H1 (cell line): ENCODE data around the gene BARHL1. TPM values are rescaled to one million over a fixed set of nuclear protein-coding genes. Genes with fewer than 3 reads are reported as not detected.

Experiments used
- CTCF ChIA-PET: fragments of 300-600 bp; sonication (Branson Sonifier 250); formaldehyde crosslinking; loops from one replicate; lab custom pipeline; 2021; ENCODE audit not compliant: partially characterized antibody; lab: Charles Lee
- POLR2A ChIA-PET: fragments of 300-600 bp; sonication (Branson Sonifier 250); formaldehyde crosslinking; loops from one replicate; lab custom pipeline; 2021; ENCODE audit warnings: inconsistent platforms; ENCODE audit not compliant: partially characterized antibody; lab: Charles Lee
- DNase-seq, 2 experiments: peaks; one replicate each; pipeline versions ENCODE4 v3.0.0 to v3.0.0-alpha.2; 2010 to 2022; ENCODE audit warnings: low spot score in 2 of 2, low read depth in 1 of 2, mixed read lengths in 1 of 2
- FAIRE-seq: peaks from 2 replicates; lab custom pipeline; 2011; peaks lifted over from hg19 to GRCh38; lab: Jason Lieb, UNC
- H2AFZ ChIP-seq: 2 replicates; pipeline ENCODE4 v1.8.1; 2012; ENCODE audit warnings: low read length, inconsistent platforms
- H2AK5ac ChIP-seq: 2 replicates; pipeline ENCODE4 v1.6.1; 2013; ENCODE audit warnings: low read depth, low read length
- H2BK120ac ChIP-seq: replicated peaks from 2 replicates; pipeline ENCODE3; 2013; ENCODE audit warnings: low read depth, low read length, inconsistent platforms
- H2BK12ac ChIP-seq: 2 replicates; pipeline ENCODE4 v1.6.1; 2013; ENCODE audit warnings: low read depth, low read length
- H2BK15ac ChIP-seq: 2 replicates; pipeline ENCODE4 v1.6.1; 2013; ENCODE audit warnings: low read length
- H2BK20ac ChIP-seq: 2 replicates; pipeline ENCODE4 v1.6.1; 2013; ENCODE audit warnings: low read length
- H2BK5ac ChIP-seq: 2 replicates; pipeline ENCODE4 v1.6.1; 2013; ENCODE audit warnings: low read depth, low read length
- H3K14ac ChIP-seq: 2 replicates; pipeline ENCODE4 v1.6.1; 2013; ENCODE audit warnings: inconsistent platforms; ENCODE audit not compliant: insufficient read length
- H3K18ac ChIP-seq: 2 replicates; pipeline ENCODE4 v1.6.1; 2013; ENCODE audit warnings: low read length; ENCODE audit errors: extremely low read depth
- H3K23ac ChIP-seq: 2 replicates; pipeline ENCODE4 v1.6.1; 2013; ENCODE audit warnings: inconsistent platforms; ENCODE audit not compliant: insufficient read length
- H3K23me2 ChIP-seq: 2 replicates; pipeline ENCODE4 v1.6.1; 2013; ENCODE audit warnings: low read depth, low read length
- H3K27ac ChIP-seq: 2 replicates; pipeline ENCODE4 v1.6.1; 2011; ENCODE audit warnings: low read depth, low read length, inconsistent platforms
- H3K27me3 ChIP-seq, 4 experiments: replicated peaks in 1 of 4; 1 replicate in 1 of 4; 2 replicates in 3 of 4; pipeline versions ENCODE4 v1.6.1 to v1.8.1; 2011 to 2013; ENCODE audit warnings: low read length in 3 of 4, mild to moderate bottlenecking in 3 of 4, inconsistent platforms in 2 of 4, mixed read lengths in 2 of 4, moderate library complexity in 1 of 4; ENCODE audit not compliant: control insufficient read depth in 3 of 4, insufficient read depth in 3 of 4; ENCODE audit errors: extremely low read depth in 1 of 4
- H3K36me3 ChIP-seq, 4 experiments: 2 replicates each; pipeline versions ENCODE4 v1.6.1 to v1.8.1; 2011 to 2013; ENCODE audit warnings: mild to moderate bottlenecking in 4 of 4, low read length in 3 of 4, moderate library complexity in 2 of 4, control low read depth in 1 of 4, inconsistent platforms in 1 of 4; ENCODE audit not compliant: insufficient read depth in 4 of 4, control insufficient read depth in 2 of 4
- H3K4ac ChIP-seq: replicated peaks from 2 replicates; pipeline ENCODE3; 2013; ENCODE audit warnings: low read length, low read depth, mixed read lengths, inconsistent platforms; ENCODE audit not compliant: insufficient read length
- H3K4me1 ChIP-seq, 4 experiments: replicated peaks in 1 of 4; 1 replicate in 1 of 4; 2 replicates in 3 of 4; pipeline versions ENCODE4 v1.6.1 to v1.8.1; 2011 to 2013; ENCODE audit warnings: low read length in 3 of 4, inconsistent platforms in 2 of 4, mixed read lengths in 1 of 4; ENCODE audit not compliant: insufficient read depth in 4 of 4, control insufficient read depth in 3 of 4
- H3K4me2 ChIP-seq, 2 experiments: 2 replicates each; pipeline versions ENCODE4 v1.6.1 to v1.8.1; 2011 to 2013; ENCODE audit warnings: low read depth in 2 of 2, low read length in 2 of 2, control low read depth in 1 of 2, inconsistent platforms in 1 of 2, mild to moderate bottlenecking in 1 of 2; ENCODE audit not compliant: insufficient read depth in 1 of 2
- H3K4me3 ChIP-seq, 4 experiments: fragments of 200-600, 300-600 bp in 1 of 4; sonication (generic), shearing (Covaris generic), sonication (Bioruptor Twin) in 1 of 4; 2 replicates each; pipeline versions ENCODE4 v1.5.1 to v1.8.1; 2011 to 2016; ENCODE audit warnings: low read length in 4 of 4, low read depth in 3 of 4, control low read depth in 2 of 4, inconsistent platforms in 2 of 4, mild to moderate bottlenecking in 2 of 4, mixed read lengths in 1 of 4, moderate library complexity in 1 of 4; ENCODE audit not compliant: insufficient read depth in 2 of 4; ENCODE audit errors: extremely low read depth in 1 of 4
- H3K56ac ChIP-seq: replicated peaks from 2 replicates; pipeline ENCODE3; 2013; ENCODE audit warnings: low read depth, mild to moderate bottlenecking, mixed read lengths, low read length, inconsistent platforms; ENCODE audit not compliant: insufficient read length
- H3K79me1 ChIP-seq: 2 replicates; pipeline ENCODE4 v1.6.1; 2013; ENCODE audit warnings: low read depth, low read length, control low read depth
- H3K79me2 ChIP-seq, 2 experiments: 2 replicates each; pipeline versions ENCODE4 v1.6.1 to v1.8.1; 2012 to 2013; ENCODE audit warnings: low read length in 2 of 2, mild to moderate bottlenecking in 2 of 2, inconsistent platforms in 1 of 2; ENCODE audit not compliant: insufficient read depth in 2 of 2, control insufficient read depth in 1 of 2
- H3K9ac ChIP-seq, 4 experiments: replicated peaks in 1 of 4; 1 replicate in 1 of 4; 2 replicates in 3 of 4; pipeline versions ENCODE4 v1.6.1 to v1.8.1; 2011 to 2013; ENCODE audit warnings: low read depth in 3 of 4, low read length in 3 of 4, control low read depth in 2 of 4, mild to moderate bottlenecking in 2 of 4, moderate library complexity in 2 of 4, inconsistent platforms in 1 of 4; ENCODE audit errors: extremely low read depth in 1 of 4
- H3K9me3 ChIP-seq, 2 experiments: 2 replicates each; pipeline versions ENCODE4 v1.6.1 to v1.8.1; 2012 to 2013; ENCODE audit warnings: mild to moderate bottlenecking in 2 of 2, moderate library complexity in 2 of 2, control low read depth in 1 of 2, inconsistent platforms in 1 of 2, low read depth in 1 of 2, low read length in 1 of 2, mixed read lengths in 1 of 2; ENCODE audit not compliant: insufficient read depth in 2 of 2
- H4K20me1 ChIP-seq, 2 experiments: replicated peaks in 1 of 2; 2 replicates each; pipeline versions ENCODE3 to v1.8.1; 2011 to 2013; ENCODE audit warnings: inconsistent platforms in 2 of 2, low read length in 2 of 2, mild to moderate bottlenecking in 1 of 2; ENCODE audit not compliant: insufficient read depth in 2 of 2, control insufficient read depth in 1 of 2
- H4K5ac ChIP-seq: 2 replicates; pipeline ENCODE4 v1.6.1; 2013; ENCODE audit warnings: low read length, low read depth, mixed read lengths, inconsistent platforms; ENCODE audit not compliant: insufficient read length
- H4K8ac ChIP-seq: 2 replicates; pipeline ENCODE4 v1.8.0; 2013; ENCODE audit warnings: mild to moderate bottlenecking, moderate library complexity, low read length, inconsistent platforms; ENCODE audit not compliant: insufficient read depth; ENCODE audit errors: extremely low read depth
- H4K91ac ChIP-seq: replicated peaks from 2 replicates; pipeline ENCODE3; 2013; ENCODE audit warnings: low read length, mixed read lengths, inconsistent platforms; ENCODE audit not compliant: insufficient read length
- SUZ12 ChIP-seq: fragments of 200-600 bp; sonication (generic); IDR thresholded peaks from 2 replicates; pipeline ENCODE4 v1.6.1; 2012; ENCODE audit warnings: mild to moderate bottlenecking, inconsistent platforms, low read length, moderate library complexity, mixed read lengths
- WGBS, 2 experiments: shearing (Covaris generic) in 1 of 2; methylation state at CpG; one replicate each; pipeline versions ENCODE4 v1.1.6 to v1.1.7; 2013 to 2015; ENCODE audit warnings: low lambda C conversion rate in 2 of 2, mixed read lengths in 2 of 2, inconsistent platforms in 1 of 2, low coverage in 1 of 2, missing lambda C conversion rate in 1 of 2; ENCODE audit not compliant: insufficient replicate concordance in 2 of 2, insufficient coverage in 1 of 2, insufficient read length in 1 of 2; ENCODE audit errors: extremely low coverage in 1 of 2, missing lambda C conversion rate in 1 of 2; 5-methylcytosine and 5-hydroxymethylcytosine counted together
- polyA plus RNA-seq, 7 experiments: library from polyadenylated mRNA; depleted of rRNA in 3 of 7; stranded (reverse) in 5 of 7; unstranded in 2 of 7; fragments of >200 nt in 5 of 7; fragments of 200-250 nt in 2 of 7; gene quantifications; 1 replicate in 5 of 7; 2 replicates in 1 of 7; 4 replicates in 1 of 7; pipeline versions ENCODE4 v1.2.1 to v1.2.3, GENCODE V29; 2011 to 2013; ENCODE audit warnings: missing spikeins in 2 of 7, mixed read lengths in 2 of 7
- total RNA-seq: library from RNA; stranded (reverse); fragmentation: NEBNext Ultra II Directional; extraction: Animal tissue kit (Norgen Biotek cat#: 25700); gene quantifications from 2 replicates; pipeline ENCODE4 v1.2.1, GENCODE V29; 2021

Gene BARHL1
- total and polyA plus RNA-seq, 2 of the 8 experiments (the other 6 are each of a cell fraction or from before 2014, with no cell fraction given) = not detected

GRCh38 chr9:132622159-132622558 lies 39.8 kb downstream of the BARHL1 start:
- H3K4me3 ChIP-seq = no peak overlapping the region
- H3K18ac ChIP-seq = no peak overlapping the region
- no peak overlapping the region for H3K27ac ChIP-seq
- H3K36me3 ChIP-seq = peaks cover 2 to 22% (median 9%) of the 10 kb centered on the region in 4 experiments; a peak in 7 of 8 replicates
- H4K5ac ChIP-seq = no peak overlapping the region
- POLR2A ChIA-PET = interaction anchor here (1.2 to 1.8 kb wide), 2 partner anchors 19 to 148 kb away, joined by 3 to 4 read pairs; no protein-coding TSS in a partner anchor
- FAIRE-seq = no peak
- H2BK15ac ChIP-seq = no peak overlapping the region
- WGBS, 2 experiments = 94% methylated on average over 5 of the region's 5 CpGs; no CpG with 5 or more reads in 1 of the 2 experiments
- CTCF ChIA-PET = interaction anchor here (0.6 to 1.6 kb wide), 6 partner anchors 25 to 1112 kb away, joined by 3 to 4 read pairs (median 3); no protein-coding TSS in a partner anchor
- H2BK20ac ChIP-seq = no peak overlapping the region
- H4K8ac ChIP-seq = no peak overlapping the region
- no peak overlapping the region for H3K9ac ChIP-seq
- H3K9me3 ChIP-seq = no peaks in the 10 kb centered on the region
- H3K4me2 ChIP-seq = no peak overlapping the region
- H3K79me2 ChIP-seq = no peaks in the 10 kb centered on the region
- no peaks in the 10 kb centered on the region for H3K27me3 ChIP-seq
- no peak overlapping the region for H3K4ac ChIP-seq
- H2BK5ac ChIP-seq = no peak overlapping the region
- no peaks in the 10 kb centered on the region for H3K4me1 ChIP-seq
- H3K23ac ChIP-seq = no peak overlapping the region
- H3K79me1 ChIP-seq = no peaks in the 10 kb centered on the region
- no peak overlapping the region for H2AK5ac ChIP-seq
- H4K20me1 ChIP-seq = peaks cover 2% of the 10 kb centered on the region in 2 experiments
- H3K23me2 ChIP-seq = no peaks in the 10 kb centered on the region
- no peak overlapping the region for H2BK12ac ChIP-seq
- H2BK120ac ChIP-seq = no peak overlapping the region
- DNase-seq = no peak
- no peak overlapping the region for H3K14ac ChIP-seq
- no peak overlapping the region for H4K91ac ChIP-seq
- H2AFZ ChIP-seq = no peak overlapping the region
- no peak overlapping the region for H3K56ac ChIP-seq
- no peak for TF ChIP-seq SUZ12
